GM23248 (cell line): Measurements from ENCODE around the gene PCSK2. TPM values are rescaled to one million over a fixed set of nuclear protein-coding genes. Genes with fewer than 3 reads are reported as not detected.

Experiments used
- DNase-seq: peaks from one replicate; pipeline ENCODE4 v3.0.0-alpha.2; 2015
- H2AFZ ChIP-seq: fragments of 200-600 bp; sonication (generic); 2 replicates; pipeline ENCODE4 v1.6.1; 2016; ENCODE audit warnings: antibody characterized with exemption
- H3F3A ChIP-seq: fragments of 200-600 bp; sonication (generic); 2 replicates; pipeline ENCODE4 v1.6.1; 2016; ENCODE audit warnings: mild to moderate bottlenecking, antibody characterized with exemption, mixed run types; ENCODE audit not compliant: insufficient read depth
- H3K27ac ChIP-seq: fragments of 200-600 bp; sonication (generic); 2 replicates; pipeline ENCODE4 v1.5.1; 2016; ENCODE audit warnings: mild to moderate bottlenecking
- H3K27me3 ChIP-seq: fragments of 200-600 bp; sonication (generic); replicated peaks from 2 replicates; pipeline ENCODE4 v1.6.1; 2016; ENCODE audit warnings: mild to moderate bottlenecking; ENCODE audit not compliant: insufficient read depth
- H3K36me3 ChIP-seq: fragments of 200-600 bp; sonication (generic); 2 replicates; pipeline ENCODE4 v1.6.1; 2016; ENCODE audit warnings: low read depth, mild to moderate bottlenecking
- H3K4me1 ChIP-seq: fragments of 200-600 bp; sonication (generic); 2 replicates; pipeline ENCODE4 v1.6.1; 2016; ENCODE audit warnings: mild to moderate bottlenecking; ENCODE audit not compliant: insufficient read depth
- H3K4me2 ChIP-seq: fragments of 200-600 bp; sonication (generic); one replicate; pipeline ENCODE4 v1.6.1; 2016; ENCODE audit warnings: mild to moderate bottlenecking; ENCODE audit not compliant: unreplicated experiment
- H3K4me3 ChIP-seq: fragments of 200-600 bp; sonication (generic); 2 replicates; pipeline ENCODE4 v1.5.1; 2016; ENCODE audit warnings: mild to moderate bottlenecking
- H3K79me2 ChIP-seq: fragments of 200-600 bp; sonication (generic); 2 replicates; pipeline ENCODE4 v1.6.1; 2016; ENCODE audit warnings: mild to moderate bottlenecking; ENCODE audit not compliant: insufficient read depth
- H3K9ac ChIP-seq: fragments of 200-600 bp; sonication (generic); 2 replicates; pipeline ENCODE4 v1.6.1; 2016; ENCODE audit warnings: mild to moderate bottlenecking
- H3K9me2 ChIP-seq: fragments of 200-600 bp; sonication (generic); 2 replicates; pipeline ENCODE4 v1.6.1; 2016; ENCODE audit warnings: mixed run types, mild to moderate bottlenecking, moderate library complexity; ENCODE audit not compliant: insufficient read depth
- H3K9me3 ChIP-seq: fragments of 200-600 bp; sonication (generic); one replicate; pipeline ENCODE4 v1.6.1; 2017; ENCODE audit warnings: low read depth
- H4K20me1 ChIP-seq: fragments of 200-600 bp; sonication (generic); 2 replicates; pipeline ENCODE4 v1.6.0; 2016; ENCODE audit not compliant: insufficient read depth
- EZH2 ChIP-seq: fragments of 200-600 bp; sonication (generic); IDR thresholded peaks from 2 replicates; pipeline ENCODE4 v1.6.1; 2018; ENCODE audit warnings: antibody characterized with exemption, mild to moderate bottlenecking; ENCODE audit not compliant: insufficient read depth, poor library complexity, severe bottlenecking
- EZH2phosphoT487 ChIP-seq: fragments of 200-600 bp; sonication (generic); IDR thresholded peaks from 2 replicates; pipeline ENCODE4 v1.6.1; 2018; ENCODE audit warnings: antibody characterized with exemption, moderate library complexity, mild to moderate bottlenecking, low read depth; ENCODE audit not compliant: insufficient read depth
- WGBS, 2 experiments: methylation state at CpG; one replicate each; pipeline ENCODE4 v1.1.6; 2015 to 2017; ENCODE audit warnings: low lambda C conversion rate in 2 of 2, low coverage in 1 of 2; ENCODE audit errors: missing lambda C conversion rate in 2 of 2; 5-methylcytosine and 5-hydroxymethylcytosine counted together
- in situ Hi-C: fragments of 300-500 bp; cut with MboI; formaldehyde crosslinking; loops from 2 replicates; pipeline ENCODE4 v1.15.0; 2020
- polyA plus RNA-seq: library from polyadenylated mRNA; unstranded; fragments of >200 nt; fragmentation: Nextera tagmentation; extraction: Ambion mirVana; gene quantifications from 2 replicates; pipeline ENCODE4 v1.2.1, GENCODE V29; 2016
- total RNA-seq: library from RNA; depleted of rRNA; stranded (reverse); fragments of >200 nt; shearing (Covaris generic); gene quantifications from 2 replicates; pipeline ENCODE4 v1.2.3, GENCODE V29; 2014

Gene PCSK2
- total and polyA plus RNA-seq, 2 experiments from 2014 or later = not detected

DNA sequence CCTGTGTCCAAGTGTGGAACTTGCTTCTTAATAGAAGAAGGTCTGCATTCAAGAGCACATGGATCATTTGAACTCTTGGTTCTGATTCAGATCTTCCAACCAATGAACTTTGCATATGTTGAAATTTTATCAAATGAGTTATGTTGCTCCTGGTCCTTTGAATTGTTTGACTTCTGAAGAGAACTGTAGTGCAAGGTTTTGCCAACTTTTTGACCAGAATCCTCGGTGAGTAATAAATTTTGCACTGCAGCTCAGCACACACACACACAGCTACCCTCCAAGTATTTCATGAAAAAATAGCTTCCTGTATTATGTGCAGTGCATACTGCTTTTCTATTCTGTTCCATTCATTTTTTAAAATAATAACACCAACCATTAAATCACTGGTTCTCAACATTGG is 236.9 kb downstream of the PCSK2 start:
- WGBS, 2 experiments = 0 to 4% methylated on average over 1 of the region's 1 CpG
- Histone ChIP-seq H3F3A (no peaks in the 10 kb centered on the region), H3K4me2 (no peak overlapping the region), H4K20me1 (no peaks in the 10 kb centered on the region), H3K79me2 (no peaks in the 10 kb centered on the region), H3K9me3 (no peaks in the 10 kb centered on the region), H3K4me3 (no peak overlapping the region), H3K9ac (no peak overlapping the region), H2AFZ (no peak overlapping the region), H3K9me2 (no peaks in the 10 kb centered on the region), H3K27me3 (no peaks in the 10 kb centered on the region), H3K36me3 (no peaks in the 10 kb centered on the region), H3K4me1 (no peaks in the 10 kb centered on the region), H3K27ac (no peak overlapping the region)
- in situ Hi-C loops = no loop called here
- no peak for DNase-seq
- TF ChIP-seq EZH2 (no peak), EZH2phosphoT487 (no peak)

DNA sequence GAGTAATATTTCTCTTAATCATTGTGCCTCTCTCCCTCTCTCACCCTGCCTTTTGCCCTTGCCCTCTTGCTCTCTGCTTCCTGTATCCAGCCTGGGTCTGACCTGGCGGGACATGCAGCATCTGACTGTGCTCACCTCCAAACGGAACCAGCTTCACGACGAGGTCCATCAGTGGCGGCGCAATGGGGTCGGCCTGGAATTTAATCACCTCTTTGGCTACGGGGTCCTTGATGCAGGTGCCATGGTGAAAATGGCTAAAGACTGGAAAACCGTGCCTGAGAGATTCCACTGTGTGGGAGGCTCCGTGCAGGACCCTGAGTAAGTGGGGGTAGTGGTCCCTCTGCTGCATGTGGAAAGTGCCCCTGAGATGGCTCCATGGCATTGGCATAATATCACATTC is 238.4 kb downstream of the PCSK2 start:
- H3K27ac ChIP-seq = no peak overlapping the region
- H3K4me1 ChIP-seq = no peaks in the 10 kb centered on the region
- WGBS, 2 experiments = 59 to 60% methylated on average over 10 of the region's 10 CpGs
- no peaks in the 10 kb centered on the region for H3K9me3 ChIP-seq
- no peak overlapping the region for H2AFZ ChIP-seq
- no peaks in the 10 kb centered on the region for H3K79me2 ChIP-seq
- H3K27me3 ChIP-seq = no peaks in the 10 kb centered on the region
- TF ChIP-seq EZH2 = no peak
- no peak for TF ChIP-seq EZH2phosphoT487
- H3K9me2 ChIP-seq = no peaks in the 10 kb centered on the region
- H3K9ac ChIP-seq = no peak overlapping the region
- no peak overlapping the region for H3K4me2 ChIP-seq
- no peak for DNase-seq
- H3K36me3 ChIP-seq = no peaks in the 10 kb centered on the region
- in situ Hi-C loops = no loop called here
- no peaks in the 10 kb centered on the region for H3F3A ChIP-seq
- no peaks in the 10 kb centered on the region for H4K20me1 ChIP-seq
- H3K4me3 ChIP-seq = no peak overlapping the region

DNA sequence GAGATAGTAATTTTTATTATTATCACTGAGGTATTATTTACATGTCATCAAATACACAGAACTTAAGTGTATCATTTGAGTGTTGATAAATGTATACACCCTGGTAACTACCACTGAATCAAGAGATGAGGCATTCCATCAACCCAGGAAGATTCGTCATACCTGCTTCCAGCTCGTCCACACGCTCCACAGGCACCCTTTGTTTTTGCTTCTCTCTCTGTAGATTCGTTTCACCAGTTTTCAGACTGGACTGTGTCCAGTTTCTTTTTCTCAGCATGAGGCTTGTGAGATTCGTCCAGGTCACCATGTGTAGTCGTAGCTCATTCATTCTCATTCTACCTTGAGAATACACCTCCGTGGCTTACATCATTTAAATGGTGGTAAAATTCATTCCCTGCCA is 239.8 kb downstream of the PCSK2 start:
- Histone ChIP-seq H3K4me2 (no peak overlapping the region), H3K9ac (no peak overlapping the region), H3K4me1 (no peaks in the 10 kb centered on the region), H3K36me3 (no peaks in the 10 kb centered on the region), H3K27ac (no peak overlapping the region), H3K27me3 (no peaks in the 10 kb centered on the region), H4K20me1 (no peaks in the 10 kb centered on the region), H3K4me3 (no peak overlapping the region), H3K9me2 (no peaks in the 10 kb centered on the region), H3F3A (no peaks in the 10 kb centered on the region), H3K9me3 (no peaks in the 10 kb centered on the region), H3K79me2 (no peaks in the 10 kb centered on the region), H2AFZ (no peak overlapping the region)
- in situ Hi-C loops = no loop called here
- TF ChIP-seq EZH2 = no peak
- no peak for TF ChIP-seq EZH2phosphoT487
- DNase-seq = no peak
- 51 to 53% methylated on average over 7 of the region's 7 CpGs for WGBS, 2 experiments

DNA sequence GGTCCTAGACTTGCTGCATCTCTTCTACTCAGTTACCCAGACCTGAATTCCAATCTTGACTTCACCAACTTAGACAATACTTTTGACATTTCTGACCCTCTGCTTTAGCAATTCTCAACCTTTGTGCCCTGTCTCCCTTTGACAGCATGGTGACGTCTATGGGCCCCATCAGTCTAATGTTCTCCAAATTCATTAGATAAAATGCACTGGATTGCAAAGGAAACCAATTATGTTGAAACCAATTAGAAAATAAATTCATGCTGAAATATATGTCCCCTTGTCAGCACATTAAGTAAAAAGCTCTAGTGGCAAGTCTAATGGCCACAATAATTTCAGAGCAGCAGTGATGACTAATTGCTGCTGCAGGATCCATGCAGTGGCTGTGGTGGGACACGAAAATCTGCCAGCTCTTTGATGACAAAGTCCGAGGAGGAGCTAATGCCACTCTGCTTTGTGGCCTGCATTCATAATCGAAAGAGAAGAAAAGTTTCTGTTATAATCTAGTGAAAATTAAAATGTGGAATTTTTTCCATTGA is 240.3 kb downstream of the PCSK2 start:
- no peaks in the 10 kb centered on the region for H4K20me1 ChIP-seq
- TF ChIP-seq EZH2phosphoT487 (no peak), EZH2 (no peak)
- H3K4me3 ChIP-seq = no peak overlapping the region
- no peaks in the 10 kb centered on the region for H3K4me1 ChIP-seq
- H3K27me3 ChIP-seq = no peaks in the 10 kb centered on the region
- H3K9ac ChIP-seq = no peak overlapping the region
- H3K36me3 ChIP-seq = no peaks in the 10 kb centered on the region
- 41 to 49% methylated on average over 4 of the region's 4 CpGs for WGBS, 2 experiments
- no peaks in the 10 kb centered on the region for H3F3A ChIP-seq
- no peak overlapping the region for H2AFZ ChIP-seq
- no peaks in the 10 kb centered on the region for H3K9me3 ChIP-seq
- in situ Hi-C loops = no loop called here
- DNase-seq = no peak
- H3K79me2 ChIP-seq = no peaks in the 10 kb centered on the region
- no peak overlapping the region for H3K27ac ChIP-seq
- no peaks in the 10 kb centered on the region for H3K9me2 ChIP-seq
- H3K4me2 ChIP-seq = no peak overlapping the region
